Lung (tissue), 12 donors: ENCODE measurements around the gene VEPH1. TPM values are rescaled to one million over a fixed set of nuclear protein-coding genes. Genes with fewer than 3 reads are reported as not detected.

Experiments used
- ATAC-seq: fragments of 200-7000 bp; cut with Tn5 transposase; one replicate; pipeline ENCODE4 v1.9.1; 2020; ENCODE audit warnings: moderate number of reproducible peaks; ENCODE audit not compliant: insufficient read depth, low FRiP score
- DNase-seq, 3 donors: peaks; one replicate each; pipeline ENCODE4 v3.0.0-alpha.2; 2013 to 2017
- H3K27ac ChIP-seq, 2 donors: one replicate each; pipeline ENCODE4 v1.5.1; 2013; ENCODE audit warnings: mild to moderate bottlenecking in 2 of 2, moderate library complexity in 2 of 2, control low read depth in 1 of 2, inconsistent platforms in 1 of 2, low read depth in 1 of 2, low read length in 1 of 2
- H3K27me3 ChIP-seq, 3 donors: one replicate each; pipeline ENCODE4 v1.5.1; 2013; ENCODE audit warnings: low read length in 2 of 3; ENCODE audit not compliant: control insufficient read depth in 3 of 3, insufficient read depth in 3 of 3
- H3K36me3 ChIP-seq, 4 donors: one replicate each; pipeline ENCODE4 v1.5.1; 2013; ENCODE audit warnings: low read length in 4 of 4, mild to moderate bottlenecking in 1 of 4, moderate library complexity in 1 of 4; ENCODE audit not compliant: control insufficient read depth in 4 of 4, insufficient read depth in 4 of 4
- H3K4me1 ChIP-seq, 5 donors: one replicate each; pipeline ENCODE4 v1.5.1; 2013; ENCODE audit warnings: low read length in 5 of 5, mild to moderate bottlenecking in 2 of 5, moderate library complexity in 1 of 5; ENCODE audit not compliant: control insufficient read depth in 5 of 5, insufficient read depth in 5 of 5
- H3K4me3 ChIP-seq: one replicate; pipeline ENCODE4 v1.5.1; 2013; ENCODE audit warnings: mild to moderate bottlenecking, control low read depth, moderate library complexity
- H3K9ac ChIP-seq, 2 donors: one replicate each; pipeline ENCODE4 v1.5.1; 2013; ENCODE audit warnings: low read length in 2 of 2, control low read depth in 1 of 2; ENCODE audit not compliant: insufficient read depth in 1 of 2
- H3K9me3 ChIP-seq, 4 donors: one replicate each; pipeline ENCODE4 v1.5.1; 2013; ENCODE audit warnings: low read length in 3 of 4, mild to moderate bottlenecking in 1 of 4, moderate library complexity in 1 of 4; ENCODE audit not compliant: control insufficient read depth in 4 of 4, insufficient read depth in 3 of 4
- CTCF ChIP-seq: IDR thresholded peaks from 2 replicates; pipeline ENCODE4 v1.5.1; 2012; ENCODE audit warnings: mild to moderate bottlenecking; ENCODE audit errors: control extremely low read depth, extremely low read depth
- WGBS, 2 donors: extraction: QIAGEN DNeasy Blood & Tissue Kit; methylation state at CpG; one replicate each; pipeline ENCODE4 v1.1.7; 2013; 5-methylcytosine and 5-hydroxymethylcytosine counted together
- polyA plus RNA-seq, 2 donors: library from polyadenylated mRNA; stranded (reverse); fragments of 200-250 nt; gene quantifications; one replicate each; pipeline ENCODE4 v1.2.1, GENCODE V29; 2013
- total RNA-seq, 2 donors: library from RNA; depleted of rRNA in 1 of 2; stranded (reverse); fragments of >200 nt in 1 of 2; gene quantifications; one replicate each; pipeline ENCODE4 v1.2.1, GENCODE V29; 2014 to 2021
- donor health status: control.
- donor health status: control.
- donor health status: Bipolar disorder and iron deficiency.
- donor health status: healthy.
- donor health status: DM: yes; HTN: yes; CAD: no.

Gene VEPH1
- total and polyA plus RNA-seq, 4 donors, result 14.6 to 237 (median 65.5) TPM

GRCh38 chr3:157368171-157368570 is 135.0 kb downstream of the VEPH1 start:
- ATAC-seq (no peak), DNase-seq (no peak)
- Histone ChIP-seq H3K9ac (no peak overlapping the region), H3K27me3 (no peaks in the 10 kb centered on the region), H3K4me3 (no peak overlapping the region), H3K36me3 (no peaks in the 10 kb centered on the region), H3K27ac (no peak overlapping the region), H3K9me3 (no peaks in the 10 kb centered on the region), H3K4me1 (peaks cover 0 to 43% (median 10%) of the 10 kb centered on the region in 5 donors)
- TF ChIP-seq CTCF, result no peak
- WGBS, 2 donors, result 91 to 96% methylated on average over 3 of the region's 3 CpGs

- Histone ChIP-seq H3K4me1 (peaks cover 0 to 37% (median 0%) of the 10 kb centered on the region in 5 donors), H3K9ac (no peak overlapping the region), H3K36me3 (no peaks in the 10 kb centered on the region), H3K27me3 (no peaks in the 10 kb centered on the region), H3K9me3 (no peaks in the 10 kb centered on the region), H3K4me3 (no peak overlapping the region), H3K27ac (no peak overlapping the region)
- ATAC-seq (no peak), DNase-seq (peak; percentile 49 to 88 (median 85))
- no peak for TF ChIP-seq CTCF
- WGBS, 2 donors, result 75 to 85% methylated on average over 3 of the region's 3 CpGs
These were observed 139.8 kb downstream of the VEPH1 start for GRCh38 chr3:157363393-157363792.

GRCh38 chr3:157362348-157362747 is 140.9 kb downstream of the VEPH1 start:
- ATAC-seq (no peak), DNase-seq (no peak)
- no peaks in the 10 kb centered on the region for H3K36me3 ChIP-seq
- H3K4me1 ChIP-seq, result peaks cover 0 to 29% (median 0%) of the 10 kb centered on the region in 5 donors
- H3K4me3 ChIP-seq, result no peak overlapping the region
- no peak for TF ChIP-seq CTCF
- H3K9me3 ChIP-seq, result no peaks in the 10 kb centered on the region
- WGBS, 2 donors, result 66 to 80% methylated on average over 2 of the region's 2 CpGs
- no peak overlapping the region for H3K27ac ChIP-seq
- H3K9ac ChIP-seq, result no peak overlapping the region
- H3K27me3 ChIP-seq, result no peaks in the 10 kb centered on the region

GRCh38 chr3:157360044-157360443 is 143.2 kb downstream of the VEPH1 start:
- no peak overlapping the region for H3K4me3 ChIP-seq
- H3K9ac ChIP-seq, result no peak overlapping the region
- no peaks in the 10 kb centered on the region for H3K27me3 ChIP-seq
- peaks cover 0 to 29% (median 0%) of the 10 kb centered on the region in 5 donors for H3K4me1 ChIP-seq
- DNase-seq (no peak), ATAC-seq (peak; percentile 53)
- H3K36me3 ChIP-seq, result no peaks in the 10 kb centered on the region
- WGBS, 2 donors, result 61 to 87% methylated on average over 2 of the region's 2 CpGs
- no peak for TF ChIP-seq CTCF
- no peak overlapping the region for H3K27ac ChIP-seq
- H3K9me3 ChIP-seq, result no peaks in the 10 kb centered on the region
